GM23338 (cell line): Measurements from ENCODE around the gene GALNT9. TPM values are rescaled to one million over a fixed set of nuclear protein-coding genes. Genes with fewer than 3 reads are reported as not detected.

Experiments used
- ATAC-seq: fragments of 200-7000 bp; cut with Tn5 transposase; 3 replicates; pipeline ENCODE4 v1.9.1; 2020
- DNase-seq: peaks from one replicate; pipeline ENCODE4 v3.0.0-alpha.2; 2015; ENCODE audit warnings: low spot score
- H2AFZ ChIP-seq: fragments of 200-600 bp; sonication (generic); 2 replicates; pipeline ENCODE4 v1.8.0; 2016; ENCODE audit warnings: antibody characterized with exemption, mild to moderate bottlenecking, moderate library complexity
- H3F3A ChIP-seq: fragments of 200-600 bp; sonication (generic); replicated peaks from 2 replicates; pipeline ENCODE4 v1.8.0; 2017; ENCODE audit warnings: antibody characterized with exemption, mixed run types, low read depth
- H3K27ac ChIP-seq: fragments of 200-600 bp; sonication (generic); 2 replicates; pipeline ENCODE4 v1.6.1; 2016; ENCODE audit warnings: low read depth
- H3K27me3 ChIP-seq: fragments of 200-600 bp; sonication (generic); 2 replicates; pipeline ENCODE4 v1.8.0; 2016; ENCODE audit warnings: mild to moderate bottlenecking, mixed run types, moderate library complexity; ENCODE audit not compliant: insufficient read depth
- H3K36me3 ChIP-seq: fragments of 200-600 bp; sonication (generic); 2 replicates; pipeline ENCODE4 v1.8.0; 2016; ENCODE audit warnings: mild to moderate bottlenecking; ENCODE audit not compliant: insufficient read depth
- H3K4me1 ChIP-seq: fragments of 200-600 bp; sonication (generic); 2 replicates; pipeline ENCODE4 v1.8.0; 2016; ENCODE audit warnings: mild to moderate bottlenecking, moderate library complexity; ENCODE audit not compliant: insufficient read depth
- H3K4me2 ChIP-seq: fragments of 200-600 bp; sonication (generic); 2 replicates; pipeline ENCODE4 v1.7.1; 2017; ENCODE audit warnings: mixed run types
- H3K4me3 ChIP-seq: fragments of 200-600 bp; sonication (generic); 2 replicates; pipeline ENCODE4 v1.6.1; 2016; ENCODE audit warnings: mixed run types
- H3K79me2 ChIP-seq: fragments of 200-600 bp; sonication (generic); replicated peaks from 2 replicates; pipeline ENCODE4 v1.8.0; 2017; ENCODE audit warnings: mild to moderate bottlenecking; ENCODE audit not compliant: insufficient read depth
- H3K9me2 ChIP-seq: fragments of 200-600 bp; sonication (generic); 2 replicates; pipeline ENCODE4 v1.8.0; 2017; ENCODE audit not compliant: insufficient read depth
- H4K20me1 ChIP-seq: fragments of 200-600 bp; sonication (generic); replicated peaks from 2 replicates; pipeline ENCODE4 v1.8.0; 2017; ENCODE audit warnings: mild to moderate bottlenecking; ENCODE audit not compliant: insufficient read depth
- H3K27ac Mint-ChIP-seq: 2 replicates; pipeline ENCODE4 v1.8.0; 2020; ENCODE audit warnings: inconsistent platforms, mild to moderate bottlenecking, moderate library complexity, mixed read lengths
- H3K27me3 Mint-ChIP-seq: 3 replicates; pipeline ENCODE4 v1.8.0; 2022; ENCODE audit warnings: low read depth, mild to moderate bottlenecking, moderate library complexity, mixed read lengths, inconsistent platforms; ENCODE audit not compliant: insufficient read depth, poor library complexity
- H3K36me3 Mint-ChIP-seq: 3 replicates; pipeline ENCODE4 v1.8.0; 2021; ENCODE audit warnings: low read depth, mild to moderate bottlenecking, inconsistent platforms, moderate library complexity, mixed read lengths
- H3K4me1 Mint-ChIP-seq: 3 replicates; pipeline ENCODE4 v1.8.0; 2020; ENCODE audit warnings: mild to moderate bottlenecking, inconsistent platforms, mixed read lengths
- H3K4me3 Mint-ChIP-seq: 3 replicates; pipeline ENCODE4 v1.8.0; 2021; ENCODE audit warnings: moderate library complexity, mild to moderate bottlenecking, inconsistent platforms, mixed read lengths
- H3K9me3 Mint-ChIP-seq: 3 replicates; pipeline ENCODE4 v1.8.0; 2020; ENCODE audit warnings: moderate library complexity, mild to moderate bottlenecking, inconsistent platforms, mixed read lengths
- CREB1 ChIP-seq: fragments of 250-450 bp; sonication (Bioruptor Pico); IDR thresholded peaks from 2 replicates; pipeline ENCODE4 v1.5.0; 2020; ENCODE audit warnings: low read depth, mild to moderate bottlenecking, moderate library complexity
- EZH2phosphoT487 ChIP-seq: fragments of 200-600 bp; sonication (generic); IDR thresholded peaks from one replicate; pipeline ENCODE4 v1.8.1; 2018; ENCODE audit warnings: antibody characterized with exemption; ENCODE audit not compliant: unreplicated experiment
- JUNB ChIP-seq: IDR thresholded peaks from one replicate; pipeline ENCODE4 v1.6.1; 2016; ENCODE audit warnings: antibody characterized with exemption; ENCODE audit not compliant: unreplicated experiment
- NANOG ChIP-seq: IDR thresholded peaks from 2 replicates; pipeline ENCODE4 v1.6.1; 2016; ENCODE audit warnings: antibody characterized with exemption, borderline replicate concordance
- POLR2AphosphoS5 ChIP-seq: IDR thresholded peaks from 2 replicates; pipeline ENCODE4 v1.6.1; 2016; ENCODE audit warnings: antibody characterized with exemption, low read depth
- STAT1 ChIP-seq: IDR thresholded peaks from one replicate; pipeline ENCODE4 v1.6.1; 2016; ENCODE audit warnings: antibody characterized with exemption; ENCODE audit not compliant: unreplicated experiment
- ZNF114 ChIP-seq: fragments of 250-450 bp; sonication (Bioruptor Pico); IDR thresholded peaks from 2 replicates; pipeline ENCODE4 v1.5.0; 2020; ENCODE audit warnings: mild to moderate bottlenecking, moderate library complexity
- ZNF331 ChIP-seq: fragments of 250-450 bp; sonication (Bioruptor Pico); IDR thresholded peaks from 2 replicates; pipeline ENCODE4 v1.5.0; 2020; ENCODE audit warnings: low read depth, mild to moderate bottlenecking, moderate library complexity
- polyA plus RNA-seq: library from polyadenylated mRNA; unstranded; fragments of >200 nt; fragmentation: Nextera tagmentation; extraction: Ambion mirVana; gene quantifications from 2 replicates; pipeline ENCODE4 v1.2.1, GENCODE V29; 2016
- total RNA-seq: library from RNA; depleted of rRNA; stranded (reverse); fragments of >200 nt; shearing (Covaris generic); gene quantifications from 2 replicates; pipeline ENCODE4 v1.2.3, GENCODE V29; 2014
- TF ChIP-seq, protein P1 (sequence below): IDR thresholded peaks from one replicate; pipeline ENCODE4 v1.6.1; 2018; ENCODE audit warnings: antibody characterized with exemption; ENCODE audit not compliant: unreplicated experiment
- TF ChIP-seq, protein P2 (sequence below): IDR thresholded peaks from 2 replicates; pipeline ENCODE4 v1.6.1; 2016; ENCODE audit warnings: antibody characterized with exemption

Gene GALNT9
- total and polyA plus RNA-seq, 2 experiments from 2014 or later: 0.81 to 2.5 TPM

DNA sequence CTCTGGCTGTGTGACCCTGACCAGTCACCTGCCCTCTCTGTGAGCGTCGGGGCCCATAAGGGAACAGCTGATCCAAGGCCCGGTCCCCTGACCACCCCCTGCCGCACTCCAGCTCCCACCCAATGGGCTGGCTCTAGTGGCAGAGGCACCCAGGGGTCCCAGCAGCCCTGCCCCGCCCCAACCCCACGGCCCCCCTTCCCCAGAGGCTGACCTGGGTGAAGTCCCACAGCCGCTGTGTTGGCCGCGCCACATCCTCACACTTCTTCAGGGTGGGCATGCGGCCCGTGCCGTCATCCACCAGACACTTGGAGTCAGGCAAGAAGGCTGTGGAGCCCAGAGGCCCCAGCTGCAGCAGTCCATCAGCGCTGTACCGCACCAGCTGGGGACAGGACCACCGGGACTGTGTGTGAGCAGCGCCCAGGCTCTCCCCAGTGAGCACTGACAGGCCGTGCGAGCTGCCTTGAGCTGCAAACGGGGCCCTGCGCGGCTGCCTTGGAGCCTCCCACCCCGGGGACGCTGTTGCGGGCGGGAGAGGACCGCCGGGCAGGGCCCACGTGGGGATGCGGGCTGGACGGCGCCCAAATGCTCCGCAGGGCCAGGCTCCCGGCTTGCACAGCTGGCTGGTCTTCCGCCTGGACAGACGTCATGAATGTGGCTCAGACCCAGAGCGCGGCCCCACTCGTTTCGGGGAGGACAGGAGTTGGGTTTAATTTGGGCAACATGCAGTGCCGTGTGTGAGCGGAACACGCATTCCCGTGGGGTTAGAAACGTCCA lies 131.6 kb downstream of the GALNT9 start (continued):
- TF ChIP-seq, protein P1, sequence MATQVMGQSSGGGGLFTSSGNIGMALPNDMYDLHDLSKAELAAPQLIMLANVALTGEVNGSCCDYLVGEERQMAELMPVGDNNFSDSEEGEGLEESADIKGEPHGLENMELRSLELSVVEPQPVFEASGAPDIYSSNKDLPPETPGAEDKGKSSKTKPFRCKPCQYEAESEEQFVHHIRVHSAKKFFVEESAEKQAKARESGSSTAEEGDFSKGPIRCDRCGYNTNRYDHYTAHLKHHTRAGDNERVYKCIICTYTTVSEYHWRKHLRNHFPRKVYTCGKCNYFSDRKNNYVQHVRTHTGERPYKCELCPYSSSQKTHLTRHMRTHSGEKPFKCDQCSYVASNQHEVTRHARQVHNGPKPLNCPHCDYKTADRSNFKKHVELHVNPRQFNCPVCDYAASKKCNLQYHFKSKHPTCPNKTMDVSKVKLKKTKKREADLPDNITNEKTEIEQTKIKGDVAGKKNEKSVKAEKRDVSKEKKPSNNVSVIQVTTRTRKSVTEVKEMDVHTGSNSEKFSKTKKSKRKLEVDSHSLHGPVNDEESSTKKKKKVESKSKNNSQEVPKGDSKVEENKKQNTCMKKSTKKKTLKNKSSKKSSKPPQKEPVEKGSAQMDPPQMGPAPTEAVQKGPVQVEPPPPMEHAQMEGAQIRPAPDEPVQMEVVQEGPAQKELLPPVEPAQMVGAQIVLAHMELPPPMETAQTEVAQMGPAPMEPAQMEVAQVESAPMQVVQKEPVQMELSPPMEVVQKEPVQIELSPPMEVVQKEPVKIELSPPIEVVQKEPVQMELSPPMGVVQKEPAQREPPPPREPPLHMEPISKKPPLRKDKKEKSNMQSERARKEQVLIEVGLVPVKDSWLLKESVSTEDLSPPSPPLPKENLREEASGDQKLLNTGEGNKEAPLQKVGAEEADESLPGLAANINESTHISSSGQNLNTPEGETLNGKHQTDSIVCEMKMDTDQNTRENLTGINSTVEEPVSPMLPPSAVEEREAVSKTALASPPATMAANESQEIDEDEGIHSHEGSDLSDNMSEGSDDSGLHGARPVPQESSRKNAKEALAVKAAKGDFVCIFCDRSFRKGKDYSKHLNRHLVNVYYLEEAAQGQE: no peak
- TF ChIP-seq JUNB (no peak), ZNF331 (CRISPR knock-in tag) (no peak)

DNA sequence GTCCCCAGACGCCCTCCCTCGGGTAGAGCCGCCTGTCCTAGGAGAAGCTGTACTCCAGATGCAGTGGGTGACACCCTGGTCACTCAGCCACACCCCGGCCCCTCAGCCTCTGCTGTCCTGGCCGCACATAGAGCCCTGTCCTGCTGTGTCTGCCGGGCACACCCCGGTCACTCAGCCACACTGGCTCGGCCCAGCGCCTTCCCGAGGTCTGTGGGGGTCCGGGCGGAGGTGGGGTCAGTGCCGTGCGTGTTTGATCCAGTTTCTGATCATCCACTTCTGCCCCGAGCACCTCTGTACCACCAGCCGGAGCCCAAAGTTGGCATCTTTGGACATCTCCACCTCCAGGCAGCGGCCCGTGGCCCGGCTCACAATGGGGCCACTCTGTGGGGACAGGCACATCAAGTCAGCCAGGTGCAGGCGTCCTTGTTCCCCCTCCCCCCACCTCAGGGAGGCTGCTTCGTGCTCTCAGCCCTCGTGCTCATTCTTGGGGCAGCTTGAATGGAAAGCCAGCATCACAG lies 132.5 kb downstream of the GALNT9 start:
- TF ChIP-seq ZNF331 (CRISPR knock-in tag) (no peak), STAT1 (no peak), POLR2AphosphoS5 (no peak), ZNF114 (CRISPR knock-in tag) (no peak), CREB1 (CRISPR knock-in tag) (no peak), NANOG (no peak), EZH2phosphoT487 (no peak)
- TF ChIP-seq, protein P1: no peak
- TF ChIP-seq, protein P2, sequence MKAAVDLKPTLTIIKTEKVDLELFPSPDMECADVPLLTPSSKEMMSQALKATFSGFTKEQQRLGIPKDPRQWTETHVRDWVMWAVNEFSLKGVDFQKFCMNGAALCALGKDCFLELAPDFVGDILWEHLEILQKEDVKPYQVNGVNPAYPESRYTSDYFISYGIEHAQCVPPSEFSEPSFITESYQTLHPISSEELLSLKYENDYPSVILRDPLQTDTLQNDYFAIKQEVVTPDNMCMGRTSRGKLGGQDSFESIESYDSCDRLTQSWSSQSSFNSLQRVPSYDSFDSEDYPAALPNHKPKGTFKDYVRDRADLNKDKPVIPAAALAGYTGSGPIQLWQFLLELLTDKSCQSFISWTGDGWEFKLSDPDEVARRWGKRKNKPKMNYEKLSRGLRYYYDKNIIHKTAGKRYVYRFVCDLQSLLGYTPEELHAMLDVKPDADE: no peak
- peaks cover 13% of the 10 kb centered on the region for H3K9me3 Mint-ChIP-seq
- Histone ChIP-seq H3K27me3 (peaks cover 5% of the 10 kb centered on the region; the same call in 1 of the 2 replicates), H2AFZ (no peak overlapping the region), H3K4me1 (no peaks in the 10 kb centered on the region), H3F3A (no peaks in the 10 kb centered on the region), H3K4me2 (no peak overlapping the region), H4K20me1 (no peaks in the 10 kb centered on the region), H3K9me2 (no peaks in the 10 kb centered on the region), H3K4me3 (no peak overlapping the region), H3K36me3 (no peaks in the 10 kb centered on the region), H3K27ac (no peak overlapping the region), H3K79me2 (no peaks in the 10 kb centered on the region)
- ATAC-seq: no peak
- H3K4me3 Mint-ChIP-seq: no peak overlapping the region
- no peaks in the 10 kb centered on the region for H3K4me1 Mint-ChIP-seq
- peaks cover 30% of the 10 kb centered on the region for H3K27me3 Mint-ChIP-seq
- peaks cover 6% of the 10 kb centered on the region for H3K36me3 Mint-ChIP-seq
- DNase-seq: no peak
- H3K27ac Mint-ChIP-seq: no peak overlapping the region
